ENCODE data around the gene HHAT. TPM values are rescaled to one million over a fixed set of nuclear protein-coding genes. Genes with fewer than 3 reads are reported as not detected.

The HHAT gene
- total RNA-seq, 1 donor from 2014 or later: 6.9 TPM

- Mint-ChIP-seq H3K36me3 (ENCODE audit: low read depth) (peaks cover 5% of the 10 kb centered on the region), H3K4me3 (no peak overlapping the region), H3K27ac (ENCODE audit: unreplicated experiment) (no peak overlapping the region), H3K9me3 (peaks cover 2% of the 10 kb centered on the region), H3K4me1 (peaks cover 5% of the 10 kb centered on the region), H3K27me3 (ENCODE audit: low read depth) (no peaks in the 10 kb centered on the region)
- no peak for DNase-seq (ENCODE audit: low read depth, low spot score)
- no peak for TF ChIP-seq CTCF (conservative IDR thresholded peaks at IDR 0.05)
These were observed 56.5 kb downstream of the HHAT start for GRCh38 chr1:210385228-210385627.

DNA sequence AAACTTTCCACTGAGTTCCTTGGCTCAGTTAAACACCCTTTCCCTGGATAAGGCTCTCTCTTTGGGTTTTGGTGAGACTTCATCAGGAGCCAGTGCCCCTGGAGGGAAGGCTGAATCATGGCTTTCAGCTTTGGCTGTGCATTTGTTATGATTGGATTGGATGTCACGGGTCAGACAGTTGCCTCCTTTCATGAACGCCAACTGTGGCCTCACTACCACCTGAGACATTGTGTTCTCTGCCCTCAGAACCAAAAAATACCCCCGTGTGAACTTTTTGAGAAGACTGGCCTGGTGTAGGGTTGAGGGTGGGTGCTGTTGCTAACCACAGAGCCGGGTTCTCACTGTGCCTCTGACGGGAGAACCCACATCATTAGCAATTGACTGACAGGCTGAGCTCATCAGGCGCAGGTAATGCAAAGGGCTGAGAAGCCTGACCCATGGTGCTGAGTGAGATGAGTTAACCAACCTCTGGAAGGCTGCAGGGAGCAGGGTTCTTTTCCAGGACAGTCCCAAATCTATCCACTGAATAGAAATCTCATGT, 65.6 kb downstream of the HHAT start:
- Mint-ChIP-seq H3K9me3 (peaks cover 10% of the 10 kb centered on the region), H3K4me1 (peaks cover 10% of the 10 kb centered on the region), H3K27me3 (ENCODE audit: low read depth) (no peaks in the 10 kb centered on the region), H3K27ac (ENCODE audit: unreplicated experiment) (no peak overlapping the region), H3K4me3 (no peak overlapping the region), H3K36me3 (ENCODE audit: low read depth) (peaks cover 6% of the 10 kb centered on the region)
- no peak for TF ChIP-seq CTCF (conservative IDR thresholded peaks at IDR 0.05)
- no peak for DNase-seq (ENCODE audit: low read depth, low spot score)

DNA sequence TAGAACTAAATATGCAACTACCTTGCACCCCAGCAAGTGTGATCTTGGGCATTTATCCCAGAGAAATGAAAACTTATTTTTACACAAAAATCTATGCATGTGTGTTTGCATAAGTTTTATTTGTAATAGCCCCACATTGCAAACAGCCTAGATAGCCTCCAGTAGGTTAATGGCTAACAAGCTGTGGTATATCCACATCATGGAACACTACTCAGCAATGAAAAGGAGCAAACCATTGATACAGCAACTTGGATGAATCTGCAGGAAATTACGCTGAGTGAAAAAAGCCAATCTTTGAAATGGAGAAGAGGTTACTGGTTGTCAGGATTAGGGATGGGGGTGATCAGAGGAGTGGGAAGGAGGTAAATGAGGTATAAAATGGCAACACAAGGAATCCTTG, 67.8 kb downstream of the HHAT start:
- H3K27me3 Mint-ChIP-seq (ENCODE audit: low read depth): no peaks in the 10 kb centered on the region
- no peak for TF ChIP-seq CTCF (conservative IDR thresholded peaks at IDR 0.05)
- H3K36me3 Mint-ChIP-seq (ENCODE audit: low read depth): peaks cover 6% of the 10 kb centered on the region
- peaks cover 7% of the 10 kb centered on the region for H3K9me3 Mint-ChIP-seq
- peaks cover 15% of the 10 kb centered on the region for H3K4me1 Mint-ChIP-seq
- no peak for DNase-seq (ENCODE audit: low read depth, low spot score)
- H3K4me3 Mint-ChIP-seq: no peak overlapping the region
- H3K27ac Mint-ChIP-seq (ENCODE audit: unreplicated experiment): no peak overlapping the region

- Mint-ChIP-seq H3K9me3 (peaks cover 7% of the 10 kb centered on the region), H3K27ac (ENCODE audit: unreplicated experiment) (no peak overlapping the region), H3K4me3 (no peak overlapping the region), H3K27me3 (ENCODE audit: low read depth) (no peaks in the 10 kb centered on the region), H3K4me1 (peaks cover 15% of the 10 kb centered on the region), H3K36me3 (ENCODE audit: low read depth) (peaks cover 6% of the 10 kb centered on the region)
- no peak for TF ChIP-seq CTCF (conservative IDR thresholded peaks at IDR 0.05)
- DNase-seq (ENCODE audit: low read depth, low spot score): no peak
These were observed 68.5 kb downstream of the HHAT start for GRCh38 chr1:210397252-210397651.

GRCh38 chr1:210397681-210398080, 69.0 kb downstream of the HHAT start:
- no peak for TF ChIP-seq CTCF (conservative IDR thresholded peaks at IDR 0.05)
- Mint-ChIP-seq H3K27me3 (ENCODE audit: low read depth) (no peaks in the 10 kb centered on the region), H3K27ac (ENCODE audit: unreplicated experiment) (no peak overlapping the region), H3K4me3 (no peak overlapping the region), H3K4me1 (peaks cover 15% of the 10 kb centered on the region), H3K36me3 (ENCODE audit: low read depth) (peaks cover 6% of the 10 kb centered on the region), H3K9me3 (peaks cover 7% of the 10 kb centered on the region)
- DNase-seq (ENCODE audit: low read depth, low spot score): no peak

All from neural crest cell (in vitro differentiated cells).